ENCODE results near the gene ABCD1. TPM values are rescaled to one million over a fixed set of nuclear protein-coding genes. Genes with fewer than 3 reads are reported as not detected.

The ABCD1 gene
- total RNA-seq, 1 experiment from 2014 or later = 86.6 TPM

- no peak overlapping the region for H3K27ac ChIP-seq (ENCODE audit: low read length)
- peaks cover 19% of the 10 kb centered on the region for H3K4me1 ChIP-seq (ENCODE audit: control insufficient read depth, insufficient read depth, low read length)
- TF ChIP-seq REST (IDR thresholded peaks at IDR 0.05; ENCODE audit: insufficient read depth in 1 of 2, low read depth in 2 of 2, low read length in 1 of 2) (no peak), TCF7L2 (IDR thresholded peaks at IDR 0.05; ENCODE audit: low read depth, low read length) (no peak), SIN3A (IDR thresholded peaks at IDR 0.05; ENCODE audit: borderline replicate concordance, insufficient read depth, low read depth, low read length) (no peak), CTCF (IDR thresholded peaks at IDR 0.05) (no peak), POLR2AphosphoS5 (IDR thresholded peaks at IDR 0.05; ENCODE audit: low read depth, low read length) (no peak)
- intact Hi-C loops (cut with micrococcal nuclease; ENCODE audit: unreplicated experiment) (no loop called here), in situ Hi-C loops (cut with HindIII; ENCODE audit: low pct_unique_long_range_greater_than_20kb, low sequenced_read_pairs) (no loop called here)
- ChIA-PET POLR2A (no interaction called here), CTCF (interaction anchor here (1.7 kb wide), 1 partner anchor 17 kb away, joined by 7 read pairs; no protein-coding TSS in a partner anchor)
- no peaks in the 10 kb centered on the region for H3K36me3 ChIP-seq (ENCODE audit: control insufficient read depth, insufficient read depth, low read length)
- no peaks in the 10 kb centered on the region for H3K27me3 ChIP-seq (ENCODE audit: control insufficient read depth, insufficient read depth, low read length)
- DNase-seq (ENCODE audit: low read depth, low spot score) (no peak), ATAC-seq (no peak)
- H3K4me3 ChIP-seq (ENCODE audit: low read depth in 2 of 2, low read length in 2 of 2) = no peak overlapping the region
- BruUV-seq (replicated peaks) = no TSS peak
- H3K9me3 ChIP-seq (ENCODE audit: control insufficient read depth, insufficient read depth, low read depth, low read length) = no peaks in the 10 kb centered on the region
These were observed 40.0 kb upstream of the ABCD1 start for GRCh38 chrX:153684467-153685155.

GRCh38 chrX:153685156-153685536 lies 39.5 kb upstream of the ABCD1 start:
- no TSS peak for BruUV-seq (replicated peaks)
- POLR2A ChIA-PET = no interaction called here
- DNase-seq (ENCODE audit: low read depth, low spot score) = no peak
- no peak for ATAC-seq
- no peaks in the 10 kb centered on the region for H3K9me3 ChIP-seq (ENCODE audit: control insufficient read depth, insufficient read depth, low read depth, low read length)
- CTCF ChIA-PET = interaction anchor here (1.7 kb wide), 1 partner anchor 17 kb away, joined by 7 read pairs; no protein-coding TSS in a partner anchor
- H3K27ac ChIP-seq (ENCODE audit: low read length) = no peak overlapping the region
- H3K4me1 ChIP-seq (ENCODE audit: control insufficient read depth, insufficient read depth, low read length) = peaks cover 25% of the 10 kb centered on the region
- in situ Hi-C loops (cut with HindIII; ENCODE audit: low pct_unique_long_range_greater_than_20kb, low sequenced_read_pairs) = no loop called here
- no peaks in the 10 kb centered on the region for H3K27me3 ChIP-seq (ENCODE audit: control insufficient read depth, insufficient read depth, low read length)
- H3K4me3 ChIP-seq (ENCODE audit: low read depth in 2 of 2, low read length in 2 of 2) = no peak overlapping the region
- H3K36me3 ChIP-seq (ENCODE audit: control insufficient read depth, insufficient read depth, low read length) = no peaks in the 10 kb centered on the region
- no peak for TF ChIP-seq REST (IDR thresholded peaks at IDR 0.05; ENCODE audit: insufficient read depth in 1 of 2, low read depth in 2 of 2, low read length in 1 of 2)
- TF ChIP-seq TCF7L2 (IDR thresholded peaks at IDR 0.05; ENCODE audit: low read depth, low read length) = no peak
- no peak for TF ChIP-seq POLR2AphosphoS5 (IDR thresholded peaks at IDR 0.05; ENCODE audit: low read depth, low read length)
- no peak for TF ChIP-seq SIN3A (IDR thresholded peaks at IDR 0.05; ENCODE audit: borderline replicate concordance, insufficient read depth, low read depth, low read length)
- no peak for TF ChIP-seq CTCF (IDR thresholded peaks at IDR 0.05)
- intact Hi-C loops (cut with micrococcal nuclease; ENCODE audit: unreplicated experiment) = no loop called here

Data from Panc1 (cell line).